Measurements from ENCODE around the gene CPO.

Gene CPO

DNA sequence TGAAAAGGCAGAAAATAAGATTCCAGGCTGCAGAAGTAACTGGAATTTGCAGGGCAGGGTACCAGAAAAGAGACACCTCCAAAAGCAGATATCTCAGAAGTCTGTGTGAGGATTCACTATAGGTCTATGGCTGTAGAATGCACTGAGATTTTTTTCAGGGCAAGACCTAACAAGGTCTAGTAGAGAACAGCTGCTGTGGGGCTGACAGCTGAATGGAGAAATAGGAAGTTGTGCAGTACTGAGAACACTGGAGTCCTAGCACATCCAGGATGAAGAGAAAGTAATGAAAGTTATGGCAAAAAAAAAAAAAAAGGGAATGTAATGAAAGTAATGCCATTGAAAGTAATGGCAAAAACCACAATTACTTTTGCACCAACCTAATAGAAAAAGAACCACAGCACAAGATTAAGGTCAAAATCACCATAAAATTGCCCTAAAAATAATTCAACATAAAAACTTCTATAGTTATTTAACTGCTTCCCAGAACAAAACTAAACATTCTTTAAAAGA, 57.3 kb downstream of the CPO start:
- in situ Hi-C loops (cut with MboI; ENCODE audit: low sequenced_read_pairs): no loop called here
- DNase-seq (ENCODE audit: low spot score in 2 of 2): no peak
- Histone ChIP-seq H3K9me3 (no peaks in the 10 kb centered on the region), H3K36me3 (replicated peaks) (no peaks in the 10 kb centered on the region), H3K4me3 (no peak overlapping the region), H3K27me3 (ENCODE audit: low read depth) (no peaks in the 10 kb centered on the region), H3K4me1 (no peaks in the 10 kb centered on the region)

DNA sequence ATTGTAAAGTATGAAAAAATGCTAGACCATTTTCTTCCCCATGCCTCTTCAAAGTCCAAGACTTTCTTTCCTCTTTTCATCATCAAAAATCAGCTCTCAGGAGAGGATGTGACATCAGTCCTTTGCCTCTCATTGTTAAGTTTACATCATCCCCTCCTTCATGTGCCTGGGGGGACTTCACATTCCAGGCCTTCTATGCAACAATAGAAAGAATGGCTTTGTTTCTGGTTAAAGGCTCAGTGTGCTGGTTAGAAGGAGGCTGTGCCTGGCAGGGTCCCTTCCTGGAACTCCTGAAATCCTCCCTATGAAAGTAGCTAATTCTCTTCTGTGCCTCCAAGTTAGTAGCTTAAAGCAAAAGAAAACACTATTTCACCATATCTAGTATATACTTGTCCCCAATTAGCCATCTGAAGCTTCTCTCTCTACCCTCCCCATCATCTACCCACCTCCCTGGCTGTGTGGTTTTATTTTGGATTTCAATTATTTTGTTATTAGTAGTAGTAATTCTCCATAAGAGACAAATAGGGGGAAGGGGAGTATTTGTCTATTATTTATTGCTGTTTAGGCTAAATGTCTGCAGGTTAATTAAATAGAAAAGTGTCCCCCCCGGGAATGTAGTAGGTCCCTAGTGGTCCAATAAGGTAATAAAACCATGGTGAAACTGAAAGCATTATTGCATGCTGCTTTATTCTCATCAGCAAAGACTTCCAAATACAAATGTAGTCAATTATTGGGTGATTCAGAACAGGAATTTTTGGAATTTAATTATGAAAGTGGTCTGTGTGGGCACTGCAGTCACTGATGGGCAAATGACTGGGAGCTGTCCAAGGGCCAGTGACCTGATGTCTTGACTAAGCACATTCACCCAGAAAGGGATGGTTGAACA, 69.0 kb downstream of the CPO start:
- peak; percentile 78 to 97 for DNase-seq (ENCODE audit: low spot score in 2 of 2)
- Histone ChIP-seq H3K4me3 (no peak overlapping the region), H3K36me3 (replicated peaks) (no peaks in the 10 kb centered on the region), H3K9me3 (no peaks in the 10 kb centered on the region), H3K27me3 (ENCODE audit: low read depth) (no peaks in the 10 kb centered on the region), H3K4me1 (peaks cover 34% of the 10 kb centered on the region)
- in situ Hi-C loops (cut with MboI; ENCODE audit: low sequenced_read_pairs): no loop called here

- Histone ChIP-seq H3K4me1 (peaks cover 34% of the 10 kb centered on the region), H3K4me3 (no peak overlapping the region), H3K36me3 (replicated peaks) (no peaks in the 10 kb centered on the region), H3K9me3 (no peaks in the 10 kb centered on the region), H3K27me3 (ENCODE audit: low read depth) (no peaks in the 10 kb centered on the region)
- in situ Hi-C loops (cut with MboI; ENCODE audit: low sequenced_read_pairs): no loop called here
- no peak for DNase-seq (ENCODE audit: low spot score in 2 of 2)
Measured at GRCh38 chr2:207012461-207012860, 73.1 kb downstream of the CPO start.

GRCh38 chr2:207014424-207014823, 75.1 kb downstream of the CPO start:
- DNase-seq (ENCODE audit: low spot score in 2 of 2): no peak
- Histone ChIP-seq H3K4me3 (no peak overlapping the region), H3K9me3 (no peaks in the 10 kb centered on the region), H3K36me3 (replicated peaks) (no peaks in the 10 kb centered on the region), H3K4me1 (peaks cover 18% of the 10 kb centered on the region), H3K27me3 (ENCODE audit: low read depth) (no peaks in the 10 kb centered on the region)
- in situ Hi-C loops (cut with MboI; ENCODE audit: low sequenced_read_pairs): no loop called here

DNA sequence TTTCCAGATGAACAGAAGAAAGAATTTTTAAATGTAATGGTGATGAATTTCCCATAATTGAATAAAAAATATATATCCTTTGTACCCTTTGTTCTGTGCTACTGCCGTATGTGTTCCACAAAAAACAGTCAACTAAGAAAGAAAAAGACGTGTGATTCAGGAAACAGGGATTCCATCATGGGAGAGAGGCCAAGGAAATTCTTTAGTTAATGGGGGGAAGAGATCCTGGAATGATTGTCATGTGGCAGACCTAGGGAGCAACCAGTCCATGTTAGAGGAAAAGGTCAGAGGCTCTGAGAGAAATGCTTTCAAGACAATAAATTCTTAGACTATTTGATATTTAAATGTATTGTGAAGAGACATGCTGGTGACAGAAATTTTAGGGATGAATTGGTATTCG, 76.6 kb downstream of the CPO start:
- in situ Hi-C loops (cut with MboI; ENCODE audit: low sequenced_read_pairs): no loop called here
- Histone ChIP-seq H3K4me1 (peaks cover 8% of the 10 kb centered on the region), H3K36me3 (replicated peaks) (no peaks in the 10 kb centered on the region), H3K9me3 (no peaks in the 10 kb centered on the region), H3K4me3 (no peak overlapping the region), H3K27me3 (ENCODE audit: low read depth) (no peaks in the 10 kb centered on the region)
- peak in 1 of 2 experiments; percentile 8 for DNase-seq (ENCODE audit: low spot score in 2 of 2)

All from HAP-1 (cell line).